ENCODE data around the gene GCHFR.

GCHFR gene

GRCh38 chr15:40815042-40815698 lies 51.3 kb downstream of the GCHFR start:
- no peak for DNase-seq

All from NCI-H1694 treated with DMSO at 0.1 percent for 48 hours (cell line).